HCT116 (cell line): ENCODE measurements around the gene CHRNB1. TPM values are rescaled to one million over a fixed set of nuclear protein-coding genes. Genes with fewer than 3 reads are reported as not detected.

Source experiments
- ATAC-seq: fragments of 200-7000 bp; cut with Tn5 transposase; 2 replicates; pipeline ENCODE4 v1.9.1; 2020; ENCODE audit warnings: mild to moderate bottlenecking, moderate library complexity
- BruUV-seq: library from RNA; stranded (reverse); fragments of 400-500 nt; replicated peaks from 2 replicates; lab custom pipeline; 2021; lab: Mats Ljungman, UMichigan
- CTCF ChIA-PET: fragments of 300-600 bp; sonication (Branson Sonifier 250); formaldehyde crosslinking; loops from one replicate; lab custom pipeline; 2021; ENCODE audit warnings: antibody characterized with exemption; lab: Charles Lee
- POLR2A ChIA-PET: fragments of 300-600, 350-600 bp; sonication (Branson Sonifier 250); formaldehyde crosslinking; loops from one replicate; lab custom pipeline; 2021; ENCODE audit warnings: antibody characterized with exemption; lab: Charles Lee
- RAD21 ChIA-PET, 2 experiments: fragments of 300-600 bp; sonication (Branson Sonifier 250); formaldehyde crosslinking; loops; one replicate each; lab custom pipeline; 2023; ENCODE audit warnings: low total read pairs in 2 of 2; ENCODE audit not compliant: uncharacterized antibody in 2 of 2, unreplicated experiment in 2 of 2, low non-redundant PET in 1 of 2; lab: Charles Lee
- DNase-seq: peaks from one replicate; pipeline ENCODE4 v3.0.0-alpha.2; 2010; ENCODE audit warnings: low read depth, low spot score
- H2AFZ ChIP-seq: fragments of 200-600 bp; shearing (Covaris generic), sonication (generic); 2 replicates; pipeline ENCODE4 v1.6.1; 2017; ENCODE audit warnings: low read depth, mixed run types, mixed read lengths, antibody characterized with exemption, low read length; ENCODE audit not compliant: poor library complexity, severe bottlenecking
- H3K27ac ChIP-seq: 2 replicates; pipeline ENCODE4 v1.5.1; 2012; ENCODE audit warnings: low read depth, low read length
- H3K27me3 ChIP-seq: fragments of 200-600 bp; sonication (generic); 2 replicates; pipeline ENCODE4 v1.6.1; 2016; ENCODE audit warnings: mixed run types, low read length, mixed read lengths; ENCODE audit not compliant: insufficient read depth
- H3K36me3 ChIP-seq, 2 experiments: fragments of 200-500 bp in 1 of 2; fragments of 200-600 bp in 1 of 2; sonication (Bioruptor generic) in 1 of 2; sonication (generic) in 1 of 2; 2 replicates each; pipeline versions ENCODE4 v1.5.1 to v1.6.1; 2014 to 2016; ENCODE audit warnings: low read length in 2 of 2, inconsistent platforms in 1 of 2, mixed read lengths in 1 of 2, mixed run types in 1 of 2; ENCODE audit not compliant: insufficient read depth in 2 of 2, control insufficient read depth in 1 of 2
- H3K4me1 ChIP-seq, 2 experiments: fragments of 200-600 bp in 1 of 2; sonication (generic) in 1 of 2; 2 replicates each; pipeline versions ENCODE4 v1.5.1 to v1.6.1; 2012 to 2017; ENCODE audit warnings: low read length in 2 of 2, inconsistent platforms in 1 of 2, mild to moderate bottlenecking in 1 of 2, mixed read lengths in 1 of 2, mixed run types in 1 of 2, moderate library complexity in 1 of 2; ENCODE audit not compliant: insufficient read depth in 2 of 2, control insufficient read depth in 1 of 2
- H3K4me2 ChIP-seq: fragments of 200-600 bp; sonication (generic); 2 replicates; pipeline ENCODE4 v1.6.1; 2017; ENCODE audit warnings: mixed run types, low read length, mixed read lengths
- H3K4me3 ChIP-seq, 2 experiments: fragments of 200-600 bp in 1 of 2; sonication (generic) in 1 of 2; replicated peaks in 1 of 2; 2 replicates each; pipeline ENCODE4 v1.5.1; 2011 to 2016; ENCODE audit warnings: low read length in 2 of 2, control low read depth in 1 of 2, low read depth in 1 of 2, mild to moderate bottlenecking in 1 of 2, mixed read lengths in 1 of 2, mixed run types in 1 of 2
- H3K79me2 ChIP-seq: fragments of 200-600 bp; sonication (generic); 2 replicates; pipeline ENCODE4 v1.6.1; 2017; ENCODE audit warnings: mild to moderate bottlenecking, mixed run types, low read length, moderate library complexity, mixed read lengths; ENCODE audit not compliant: insufficient read depth
- H3K9ac ChIP-seq: fragments of 200-600 bp; sonication (generic); 2 replicates; pipeline ENCODE4 v1.6.1; 2016; ENCODE audit warnings: low read length, mixed read lengths
- H3K9me2 ChIP-seq: fragments of 200-600 bp; sonication (generic), shearing (Covaris generic); 2 replicates; pipeline ENCODE4 v1.6.1; 2017; ENCODE audit warnings: mixed run types, mild to moderate bottlenecking, moderate library complexity; ENCODE audit not compliant: insufficient read depth
- H3K9me3 ChIP-seq, 2 experiments: fragments of 200-500 bp in 1 of 2; fragments of 200-600 bp in 1 of 2; sonication (Bioruptor generic) in 1 of 2; sonication (generic) in 1 of 2; 2 replicates each; pipeline ENCODE4 v1.6.1; 2014 to 2017; ENCODE audit warnings: low read length in 2 of 2, mixed read lengths in 2 of 2, inconsistent platforms in 1 of 2, low read depth in 1 of 2, mild to moderate bottlenecking in 1 of 2, mixed run types in 1 of 2, moderate library complexity in 1 of 2; ENCODE audit not compliant: control insufficient read depth in 1 of 2, insufficient read depth in 1 of 2
- H4K20me1 ChIP-seq: fragments of 200-600 bp; sonication (generic), shearing (Covaris generic); 2 replicates; pipeline ENCODE4 v1.6.1; 2017; ENCODE audit warnings: mixed run types, mild to moderate bottlenecking, moderate library complexity; ENCODE audit not compliant: insufficient read depth
- CEBPB ChIP-seq: IDR thresholded peaks from 2 replicates; pipeline ENCODE4 v1.6.1; 2012; ENCODE audit warnings: low read depth
- EGR1 ChIP-seq: IDR thresholded peaks from 2 replicates; pipeline ENCODE4 v1.6.1; 2012; ENCODE audit warnings: low read depth
- FOSL1 ChIP-seq: IDR thresholded peaks from 2 replicates; pipeline ENCODE4 v1.6.1; 2012; ENCODE audit warnings: low read depth
- JUND ChIP-seq: IDR thresholded peaks from 2 replicates; pipeline ENCODE4 v1.6.1; 2012
- POLR2A ChIP-seq: IDR thresholded peaks from 2 replicates; pipeline ENCODE4 v1.7.0; 2011; ENCODE audit warnings: borderline replicate concordance; ENCODE audit not compliant: insufficient read depth, insufficient read length; ENCODE audit errors: extremely low read depth
- POLR2AphosphoS5 ChIP-seq: IDR thresholded peaks from 2 replicates; pipeline ENCODE4 v1.6.1; 2011; ENCODE audit warnings: mild to moderate bottlenecking, low read depth, low read length, moderate library complexity
- RAD21 ChIP-seq: IDR thresholded peaks from 2 replicates; pipeline ENCODE4 v1.6.1; 2012; ENCODE audit warnings: low read depth, mild to moderate bottlenecking
- SRF ChIP-seq: IDR thresholded peaks from 2 replicates; pipeline ENCODE4 v1.6.1; 2012; ENCODE audit warnings: low read depth
- TCF7L2 ChIP-seq: IDR thresholded peaks from 2 replicates; pipeline ENCODE4 v1.7.0; 2011; ENCODE audit warnings: borderline replicate concordance, inconsistent platforms; ENCODE audit not compliant: insufficient read depth, insufficient read length; ENCODE audit errors: extremely low read depth
- YY1 ChIP-seq: IDR thresholded peaks from 2 replicates; pipeline ENCODE4 v1.6.1; 2011; ENCODE audit warnings: low read length, low read depth, moderate library complexity, mild to moderate bottlenecking; ENCODE audit not compliant: insufficient replicate concordance; ENCODE audit errors: extremely low read depth
- ZFX ChIP-seq: fragments of 450-650 bp; IDR thresholded peaks from 2 replicates; pipeline ENCODE4 v1.6.1; 2017
- ZNF274 ChIP-seq: fragments of 200-500 bp; sonication (Bioruptor generic); IDR thresholded peaks from 2 replicates; pipeline ENCODE4 v1.6.1; 2014; ENCODE audit warnings: mild to moderate bottlenecking, low read depth, low read length, inconsistent platforms
- intact Hi-C: fragments of 100-400 bp; cut with micrococcal nuclease; formaldehyde crosslinking; loops from 2 replicates; pipeline ENCODE4 v1.10.0; 2022
- total RNA-seq: library from RNA; stranded (reverse); gene quantifications from one replicate; pipeline ENCODE4 v1.2.1, GENCODE V29; 2021; ENCODE audit not compliant: unreplicated experiment
- TF ChIP-seq, protein P1 (sequence below): IDR thresholded peaks from 2 replicates; pipeline ENCODE4 v1.6.1; 2012
- TF ChIP-seq, protein P2 (sequence below): IDR thresholded peaks from 2 replicates; pipeline ENCODE4 v1.6.1; 2012
- TF ChIP-seq, protein P3 (sequence below): IDR thresholded peaks from 2 replicates; pipeline ENCODE4 v1.6.1; 2012; ENCODE audit warnings: low read depth

CHRNB1 gene
- total RNA-seq, 1 experiment from 2014 or later: 10.4 TPM

DNA sequence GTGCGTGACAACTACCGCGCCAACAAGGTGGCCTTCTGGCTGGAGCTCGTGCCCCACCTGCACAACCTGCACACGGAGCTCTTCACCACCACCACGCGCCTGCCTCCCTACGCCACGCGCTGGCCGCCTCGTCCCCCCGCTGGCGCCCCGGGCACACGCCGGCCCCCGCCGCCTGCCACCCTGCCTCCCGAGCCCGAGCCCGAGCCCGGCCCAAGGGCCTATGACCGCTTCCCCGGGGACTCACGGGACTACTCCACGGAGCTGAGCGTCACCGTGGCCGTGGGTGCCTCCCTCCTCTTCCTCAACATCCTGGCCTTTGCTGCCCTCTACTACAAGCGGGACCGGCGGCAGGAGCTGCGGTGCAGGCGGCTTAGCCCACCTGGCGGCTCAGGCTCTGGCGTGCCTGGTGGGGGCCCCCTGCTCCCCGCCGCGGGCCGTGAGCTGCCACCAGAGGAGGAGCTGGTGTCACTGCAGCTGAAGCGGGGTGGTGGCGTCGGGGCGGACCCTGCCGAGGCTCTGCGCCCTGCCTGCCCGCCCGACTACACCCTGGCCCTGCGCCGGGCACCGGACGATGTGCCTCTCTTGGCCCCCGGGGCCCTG is 27.7 kb upstream of the CHRNB1 start:
- RAD21 ChIA-PET: no interaction called here
- intact Hi-C loops: no loop called here
- H3K4me2 ChIP-seq: no peak overlapping the region
- H3K27ac ChIP-seq: no peak overlapping the region
- H3K79me2 ChIP-seq: no peaks in the 10 kb centered on the region
- DNase-seq: no peak
- no peaks in the 10 kb centered on the region for H3K27me3 ChIP-seq
- peaks cover 0 to 3% of the 10 kb centered on the region in 2 experiments; a peak in 1 of 4 replicates for H3K36me3 ChIP-seq
- no TSS peak for BruUV-seq
- no peak for TF ChIP-seq JUND
- no peak for TF ChIP-seq FOSL1
- TF ChIP-seq, protein P1, sequence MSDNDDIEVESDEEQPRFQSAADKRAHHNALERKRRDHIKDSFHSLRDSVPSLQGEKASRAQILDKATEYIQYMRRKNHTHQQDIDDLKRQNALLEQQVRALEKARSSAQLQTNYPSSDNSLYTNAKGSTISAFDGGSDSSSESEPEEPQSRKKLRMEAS: no peak
- TF ChIP-seq, protein P2, sequence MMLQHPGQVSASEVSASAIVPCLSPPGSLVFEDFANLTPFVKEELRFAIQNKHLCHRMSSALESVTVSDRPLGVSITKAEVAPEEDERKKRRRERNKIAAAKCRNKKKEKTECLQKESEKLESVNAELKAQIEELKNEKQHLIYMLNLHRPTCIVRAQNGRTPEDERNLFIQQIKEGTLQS: no peak
- TF ChIP-seq ZNF274: no peak
- no peak for TF ChIP-seq ZFX
- no peak for TF ChIP-seq SRF
- no peak for TF ChIP-seq CEBPB
- H3K4me3 ChIP-seq: no peak overlapping the region
- ATAC-seq: no peak
- H3K9me2 ChIP-seq: no peaks in the 10 kb centered on the region
- H4K20me1 ChIP-seq: no peaks in the 10 kb centered on the region
- no peak overlapping the region for H2AFZ ChIP-seq
- POLR2A ChIA-PET: interaction anchor here (0.6 kb wide), 1 partner anchor 13 kb away, joined by 6 read pairs; the partner anchor contains the start of gene TMEM256
- CTCF ChIA-PET: no interaction called here
- peaks cover 0 to 3% of the 10 kb centered on the region in 2 experiments; a peak in 1 of 4 replicates for H3K4me1 ChIP-seq
- no peak overlapping the region for H3K9ac ChIP-seq
- no peaks in the 10 kb centered on the region for H3K9me3 ChIP-seq

- Histone ChIP-seq H3K27ac (no peak overlapping the region), H3K4me1 (peaks cover 0 to under 1% of the 10 kb centered on the region in 2 experiments; a peak in 1 of 4 replicates), H3K79me2 (no peaks in the 10 kb centered on the region), H3K9me2 (no peaks in the 10 kb centered on the region), H3K27me3 (no peaks in the 10 kb centered on the region), H3K36me3 (peaks cover 0 to 3% of the 10 kb centered on the region in 2 experiments; a peak in 1 of 4 replicates), H3K4me2 (no peak overlapping the region), H3K9ac (no peak overlapping the region), H4K20me1 (no peaks in the 10 kb centered on the region), H2AFZ (no peak overlapping the region), H3K9me3 (no peaks in the 10 kb centered on the region), H3K4me3 (no peak overlapping the region)
- intact Hi-C loops: no loop called here
- ATAC-seq (no peak), DNase-seq (no peak)
- ChIA-PET CTCF (no interaction called here), RAD21 (no interaction called here), POLR2A (interaction anchor here (1.7 kb wide), 1 partner anchor 15 kb away, joined by 8 read pairs; the partner anchor contains the start of gene TMEM256)
- no TSS peak for BruUV-seq
- TF ChIP-seq CEBPB (no peak), JUND (no peak), YY1 (no peak), ZNF274 (no peak), FOSL1 (no peak), EGR1 (no peak), TCF7L2 (no peak), POLR2AphosphoS5 (no peak), SRF (no peak), POLR2A (no peak), RAD21 (no peak)
- TF ChIP-seq, protein P3, sequence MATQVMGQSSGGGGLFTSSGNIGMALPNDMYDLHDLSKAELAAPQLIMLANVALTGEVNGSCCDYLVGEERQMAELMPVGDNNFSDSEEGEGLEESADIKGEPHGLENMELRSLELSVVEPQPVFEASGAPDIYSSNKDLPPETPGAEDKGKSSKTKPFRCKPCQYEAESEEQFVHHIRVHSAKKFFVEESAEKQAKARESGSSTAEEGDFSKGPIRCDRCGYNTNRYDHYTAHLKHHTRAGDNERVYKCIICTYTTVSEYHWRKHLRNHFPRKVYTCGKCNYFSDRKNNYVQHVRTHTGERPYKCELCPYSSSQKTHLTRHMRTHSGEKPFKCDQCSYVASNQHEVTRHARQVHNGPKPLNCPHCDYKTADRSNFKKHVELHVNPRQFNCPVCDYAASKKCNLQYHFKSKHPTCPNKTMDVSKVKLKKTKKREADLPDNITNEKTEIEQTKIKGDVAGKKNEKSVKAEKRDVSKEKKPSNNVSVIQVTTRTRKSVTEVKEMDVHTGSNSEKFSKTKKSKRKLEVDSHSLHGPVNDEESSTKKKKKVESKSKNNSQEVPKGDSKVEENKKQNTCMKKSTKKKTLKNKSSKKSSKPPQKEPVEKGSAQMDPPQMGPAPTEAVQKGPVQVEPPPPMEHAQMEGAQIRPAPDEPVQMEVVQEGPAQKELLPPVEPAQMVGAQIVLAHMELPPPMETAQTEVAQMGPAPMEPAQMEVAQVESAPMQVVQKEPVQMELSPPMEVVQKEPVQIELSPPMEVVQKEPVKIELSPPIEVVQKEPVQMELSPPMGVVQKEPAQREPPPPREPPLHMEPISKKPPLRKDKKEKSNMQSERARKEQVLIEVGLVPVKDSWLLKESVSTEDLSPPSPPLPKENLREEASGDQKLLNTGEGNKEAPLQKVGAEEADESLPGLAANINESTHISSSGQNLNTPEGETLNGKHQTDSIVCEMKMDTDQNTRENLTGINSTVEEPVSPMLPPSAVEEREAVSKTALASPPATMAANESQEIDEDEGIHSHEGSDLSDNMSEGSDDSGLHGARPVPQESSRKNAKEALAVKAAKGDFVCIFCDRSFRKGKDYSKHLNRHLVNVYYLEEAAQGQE: no peak
- TF ChIP-seq, protein P1: no peak
Observed at GRCh38 chr17:7418472-7419152, 26.2 kb upstream of the CHRNB1 start.
